GM18909 (cell line): ENCODE results near the gene NSRP1.
"Not testable (repeated sequence)": the region's sequence is repeated elsewhere in the genome, so short reads cannot be mapped to it uniquely, and the experiment has no call there.

Experiments
- ATAC-seq: cut with Tn5 transposase; IDR thresholded peaks from one replicate; pipeline ENCODE4 v1.9.1; 2021; ENCODE audit warnings: mild to moderate bottlenecking; ENCODE audit not compliant: unreplicated experiment, poor library complexity

Gene NSRP1

DNA sequence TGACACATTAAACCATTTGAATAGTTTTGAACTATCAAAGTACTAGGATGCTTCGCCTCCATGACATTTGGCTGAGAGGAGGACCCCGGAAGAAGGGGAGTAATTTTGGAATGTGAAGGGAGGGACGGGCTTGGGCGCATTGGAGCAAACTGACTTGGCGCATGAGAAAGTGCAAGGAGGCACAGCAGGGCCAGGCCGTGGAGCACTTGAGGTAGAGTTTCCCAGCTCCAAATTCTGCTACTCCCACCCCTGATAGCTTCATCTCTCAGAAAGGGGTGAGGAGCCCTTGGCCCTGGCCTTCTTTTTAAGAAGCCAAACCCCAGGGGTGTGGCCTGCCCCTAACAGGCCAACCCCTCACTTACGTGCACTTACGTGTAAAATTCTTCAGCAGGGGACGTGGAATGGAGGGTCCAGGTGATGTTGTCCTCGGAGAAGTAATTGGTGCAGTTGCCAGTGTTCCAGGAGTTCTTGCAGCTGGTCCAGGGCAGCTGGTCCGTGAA, 101.2 kb downstream of the NSRP1 start:
- ATAC-seq: no peak

DNA sequence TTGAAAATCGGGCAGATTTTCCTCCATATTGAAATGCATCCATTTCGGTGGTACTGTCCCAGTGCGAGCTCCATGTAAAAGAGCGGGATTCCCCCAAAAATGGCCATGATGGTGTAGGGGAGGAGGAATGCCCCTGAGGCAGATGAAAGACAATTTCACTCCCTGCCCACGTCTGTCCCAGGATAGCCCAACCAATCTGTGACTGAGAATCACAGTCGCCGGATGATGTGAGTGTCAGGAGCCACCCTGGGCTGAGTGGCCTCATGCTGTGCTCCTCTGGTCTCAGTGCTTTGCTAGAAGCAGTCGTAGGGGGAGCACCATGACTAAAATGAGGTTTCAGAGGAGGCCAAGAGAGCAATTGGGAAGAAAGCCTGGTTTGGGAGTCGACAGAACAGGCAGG, 102.2 kb downstream of the NSRP1 start:
- ATAC-seq: no peak

DNA sequence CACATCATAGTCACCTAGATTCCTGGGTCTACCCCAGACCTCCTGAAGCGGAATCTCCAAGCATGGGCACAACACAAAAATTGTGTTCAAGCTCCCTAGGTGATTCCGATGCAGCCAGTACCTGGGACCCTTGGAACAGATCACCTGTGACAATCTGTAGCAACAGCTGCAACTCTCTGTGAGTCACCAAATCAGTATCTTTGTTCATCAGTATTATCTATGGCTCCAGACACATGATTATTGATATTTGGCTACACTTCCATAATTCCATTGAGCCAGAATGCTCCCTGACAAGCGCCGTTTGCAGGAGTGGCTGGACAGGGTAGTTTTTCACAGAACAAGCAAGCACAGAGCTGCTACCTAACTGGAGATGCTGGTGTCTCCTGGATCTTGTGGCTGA, 102.7 kb downstream of the NSRP1 start:
- no peak for ATAC-seq

DNA sequence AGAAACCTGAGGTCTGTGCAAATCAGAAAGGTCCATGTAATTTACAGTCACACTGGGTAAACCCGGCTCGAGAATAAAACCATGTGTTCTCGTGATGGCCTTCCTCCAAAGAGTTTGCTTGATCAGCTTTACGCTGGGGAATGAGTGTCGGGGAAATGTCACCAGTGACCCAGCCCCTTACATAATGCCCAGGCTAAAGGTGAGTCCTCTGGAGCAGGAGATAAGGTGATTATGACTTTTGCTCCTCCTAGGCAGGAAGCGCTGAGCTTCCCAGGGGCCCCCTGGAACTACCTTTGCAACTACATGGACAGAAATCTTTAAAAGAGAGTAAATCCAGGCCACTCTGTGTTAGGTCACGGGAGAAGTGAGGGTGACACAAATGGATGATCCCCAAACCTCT, 103.2 kb downstream of the NSRP1 start:
- no peak for ATAC-seq

DNA sequence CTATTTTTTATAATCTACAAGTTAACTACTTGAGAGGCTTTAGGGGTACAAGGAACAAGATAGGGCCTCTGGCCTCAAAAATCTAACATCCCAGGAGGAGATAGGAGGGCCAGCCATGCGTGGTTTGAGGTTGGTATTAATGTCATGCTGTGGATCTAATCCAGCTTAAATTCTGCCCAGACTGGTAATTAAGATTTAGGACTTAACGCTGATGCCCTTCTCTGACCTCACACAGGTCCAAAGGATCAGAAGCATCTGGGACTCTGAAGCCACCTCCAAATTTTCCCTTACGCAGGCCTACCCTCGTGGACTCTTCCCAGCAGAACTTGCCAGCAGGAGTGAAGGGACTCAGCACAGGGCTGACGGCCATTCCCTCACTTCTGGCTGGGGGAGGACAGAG, 103.8 kb downstream of the NSRP1 start:
- ATAC-seq: no peak

DNA sequence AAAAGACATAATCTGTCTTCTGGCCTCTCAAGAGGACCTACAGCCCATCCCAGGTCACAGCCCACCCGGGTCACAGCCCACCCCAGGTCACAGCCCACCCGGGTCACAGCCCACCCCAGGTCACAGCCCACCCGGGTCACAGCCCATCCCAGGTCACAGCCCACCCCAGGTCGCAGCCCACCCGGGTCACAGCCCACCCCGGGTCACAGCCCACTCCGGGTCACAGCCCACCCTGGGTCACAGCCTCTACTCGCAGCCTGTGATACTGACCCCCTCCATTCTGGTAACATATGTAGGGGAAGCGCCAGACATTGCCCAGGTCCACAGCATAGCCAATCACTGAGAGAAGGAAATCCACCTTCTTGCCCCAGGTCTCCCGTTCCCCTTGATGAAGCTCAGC, 104.7 kb downstream of the NSRP1 start:
- no peak for ATAC-seq

DNA sequence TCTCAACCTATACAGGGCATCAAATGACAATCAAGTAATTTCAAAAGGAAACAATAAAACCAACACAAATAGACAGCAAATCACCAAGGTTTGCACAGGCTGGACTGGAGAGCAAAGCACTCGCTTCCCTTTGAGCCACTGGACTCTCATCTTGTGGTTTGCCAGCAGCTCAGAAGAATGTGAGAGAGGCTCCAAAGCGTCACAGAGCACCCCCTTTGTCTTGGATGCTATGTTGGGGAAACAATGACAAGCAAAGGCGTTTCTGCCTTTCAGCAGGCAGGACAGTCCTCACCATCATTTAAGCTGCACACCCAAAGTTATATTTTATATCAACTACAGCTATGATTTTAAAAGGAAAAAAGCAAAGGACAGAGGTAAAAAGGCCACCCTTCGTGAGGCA, 105.6 kb downstream of the NSRP1 start:
- no peak for ATAC-seq

DNA sequence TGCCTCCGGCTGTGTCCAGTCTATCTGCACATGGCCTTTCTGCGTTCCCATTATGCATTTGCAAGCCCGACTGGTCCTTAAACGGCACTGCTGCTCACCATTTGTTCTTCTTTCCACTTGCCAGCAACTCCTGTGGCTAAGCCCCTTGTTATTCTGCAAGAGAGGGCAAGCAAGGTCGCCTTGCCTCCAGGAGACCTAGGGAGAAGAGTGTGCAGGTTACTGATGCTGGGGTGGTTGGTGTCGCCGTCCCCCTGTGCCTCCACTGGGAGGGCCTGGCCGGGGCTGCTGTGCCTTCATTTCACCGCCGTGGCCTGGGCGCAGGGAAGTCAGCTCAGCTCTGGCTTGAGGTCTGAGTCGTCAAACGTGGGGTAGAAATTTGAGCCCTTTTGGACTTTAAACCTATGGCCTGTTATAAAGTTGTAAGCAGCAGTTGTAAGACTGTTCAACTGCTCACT, 106.1 kb downstream of the NSRP1 start:
- no peak for ATAC-seq

DNA sequence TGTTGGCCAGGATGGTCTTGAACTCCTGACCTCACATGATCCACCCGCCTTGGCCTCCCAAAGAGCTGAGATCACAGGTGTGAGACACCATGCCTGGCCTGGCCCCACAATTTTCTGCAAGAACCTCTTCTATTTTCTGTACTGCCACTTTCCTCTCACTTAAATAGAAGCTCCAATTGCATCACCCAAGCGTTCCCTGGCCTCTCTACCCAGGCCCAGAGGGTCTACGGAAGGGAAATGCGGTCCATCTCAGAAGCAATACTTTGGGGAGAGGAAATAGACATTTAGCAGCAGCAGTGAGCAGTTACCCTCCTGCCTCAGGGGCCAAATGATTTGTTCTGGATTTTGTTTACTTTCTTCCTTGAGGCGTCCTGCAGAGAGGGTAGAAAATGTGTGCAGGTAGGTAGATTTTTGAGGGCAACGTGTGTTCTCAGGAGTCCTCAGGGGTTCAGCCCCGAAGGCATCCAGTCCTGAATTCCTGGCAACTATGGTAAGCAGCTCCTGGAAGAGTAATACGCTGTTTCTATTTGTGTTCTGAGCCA, 107.9 kb downstream of the NSRP1 start:
- ATAC-seq: no peak

DNA sequence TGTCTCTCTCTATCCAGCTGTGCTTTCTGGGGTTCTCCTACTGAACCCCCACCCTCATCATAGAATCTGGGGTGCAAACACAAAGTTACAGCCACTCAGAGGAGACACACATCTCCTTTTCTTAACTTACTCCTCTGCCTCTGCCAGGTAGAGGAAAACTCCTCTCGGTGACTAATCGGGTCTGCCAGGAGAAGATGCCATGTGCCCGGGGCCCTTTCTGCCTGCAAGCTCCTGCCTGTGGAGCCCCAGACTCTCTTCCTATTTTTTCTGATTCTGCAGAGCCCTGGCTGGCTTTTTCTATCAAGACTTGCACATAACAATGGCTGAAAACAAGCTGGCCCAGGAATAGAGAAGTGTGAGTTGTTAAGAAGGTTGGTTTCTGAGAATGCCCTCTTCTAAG, 108.5 kb downstream of the NSRP1 start:
- no peak for ATAC-seq

DNA sequence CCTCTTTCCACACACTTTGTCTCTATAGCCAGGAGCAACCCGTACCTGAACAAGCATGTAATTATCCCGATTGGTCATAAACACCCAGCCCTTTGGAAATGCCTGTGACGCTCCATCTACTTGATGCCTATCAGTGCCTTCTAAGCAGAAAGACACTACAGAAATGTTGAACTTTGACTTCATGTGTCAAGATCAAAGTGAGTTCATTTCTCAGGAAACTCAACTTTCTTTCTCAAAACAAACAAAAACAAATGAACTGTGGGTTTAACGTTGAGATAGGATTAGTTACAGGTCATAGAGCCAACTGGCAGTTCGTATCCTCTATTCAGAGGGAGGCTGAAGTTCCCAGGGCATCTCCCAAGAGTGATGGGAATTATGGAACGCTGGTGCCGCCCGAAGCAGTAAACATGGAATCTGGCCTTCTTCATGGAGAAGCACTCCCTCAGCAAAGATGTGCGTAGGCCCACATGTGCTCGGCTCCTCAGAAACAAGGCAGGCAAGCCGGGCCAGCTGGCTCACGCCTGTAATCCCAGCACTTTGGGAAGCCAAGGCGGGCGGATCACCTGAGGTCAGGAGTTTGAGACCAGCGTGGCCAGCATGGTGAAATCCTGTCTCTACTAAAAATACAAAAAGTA, 109.4 kb downstream of the NSRP1 start:
- ATAC-seq: no peak

DNA sequence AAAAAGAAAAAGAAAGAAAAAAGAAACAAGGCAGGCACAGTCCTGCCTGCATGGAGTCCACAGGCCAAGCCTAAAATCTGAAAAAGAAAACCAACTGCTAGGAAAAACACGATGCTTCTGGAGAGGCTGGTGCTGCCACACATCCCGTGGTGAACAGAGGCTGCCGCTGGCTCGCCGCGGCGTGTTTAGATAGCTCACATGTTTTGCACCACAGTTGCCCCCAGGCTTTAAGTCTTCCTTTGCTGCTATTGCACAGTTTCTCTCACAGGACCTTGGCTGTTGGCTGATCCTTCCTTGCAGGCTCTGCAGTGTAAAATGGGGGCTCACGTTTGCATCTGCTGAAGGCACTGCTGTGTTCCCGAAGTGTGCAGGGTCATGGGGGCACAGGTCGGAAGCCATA, 110.3 kb downstream of the NSRP1 start:
- ATAC-seq: no peak

DNA sequence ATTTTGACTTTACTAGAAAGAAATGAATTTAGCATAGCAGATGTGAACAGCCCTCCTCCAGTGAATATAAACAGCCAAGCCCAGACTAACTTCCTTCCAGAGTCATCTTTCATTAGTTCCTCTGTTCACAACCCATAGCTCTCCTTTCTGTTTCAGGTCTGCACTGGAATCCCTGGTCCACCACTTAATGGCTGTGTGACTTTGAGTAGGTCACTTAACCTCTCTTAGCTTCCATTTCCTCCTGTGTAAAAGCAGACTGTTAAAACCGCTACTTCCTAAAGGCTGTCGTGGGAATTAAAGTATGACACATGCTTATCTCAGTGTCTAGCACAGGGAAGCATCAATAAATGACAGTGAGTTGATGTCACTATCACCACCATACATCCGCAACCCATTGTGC, 111.4 kb downstream of the NSRP1 start:
- no peak for ATAC-seq

DNA sequence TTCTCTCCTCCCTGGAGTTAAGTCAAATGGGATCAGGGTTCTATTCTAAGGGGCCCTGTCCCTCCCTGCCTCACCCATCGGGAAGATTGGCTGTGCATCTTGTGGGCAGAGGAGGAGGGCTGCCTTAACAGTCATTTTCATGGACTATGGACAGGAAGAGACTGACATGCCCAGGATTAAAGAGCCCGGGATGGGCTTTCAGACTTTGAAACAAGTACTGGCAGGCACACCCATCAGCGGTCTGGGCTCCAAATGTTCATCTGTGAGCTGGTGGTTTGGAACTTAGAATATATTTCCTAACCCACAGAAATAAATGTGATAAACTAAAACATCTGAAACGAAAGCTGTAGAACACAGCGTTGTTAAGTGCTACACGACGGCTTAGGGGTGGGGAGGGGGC, 112.4 kb downstream of the NSRP1 start:
- no peak for ATAC-seq

DNA sequence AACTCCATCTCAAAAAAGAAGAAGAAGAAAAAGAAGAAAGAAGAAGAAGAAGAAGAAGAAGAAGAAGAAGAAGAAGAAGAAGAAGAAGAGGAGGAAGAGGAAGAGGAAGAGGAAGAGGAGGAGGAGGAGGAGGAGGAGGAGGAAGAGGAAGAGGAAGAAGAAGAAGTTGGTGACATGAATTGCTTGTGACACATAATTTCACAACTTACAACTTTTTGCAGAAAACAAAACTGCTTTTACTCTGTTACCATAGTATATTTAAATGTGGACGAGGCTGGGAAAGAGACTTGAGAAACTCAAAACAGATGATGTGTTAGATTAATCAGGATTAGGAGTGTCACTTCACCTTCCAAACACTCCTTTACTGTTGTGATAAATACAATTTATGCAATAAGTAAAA, 113.4 kb downstream of the NSRP1 start:
- not testable (repeated sequence) for ATAC-seq

DNA sequence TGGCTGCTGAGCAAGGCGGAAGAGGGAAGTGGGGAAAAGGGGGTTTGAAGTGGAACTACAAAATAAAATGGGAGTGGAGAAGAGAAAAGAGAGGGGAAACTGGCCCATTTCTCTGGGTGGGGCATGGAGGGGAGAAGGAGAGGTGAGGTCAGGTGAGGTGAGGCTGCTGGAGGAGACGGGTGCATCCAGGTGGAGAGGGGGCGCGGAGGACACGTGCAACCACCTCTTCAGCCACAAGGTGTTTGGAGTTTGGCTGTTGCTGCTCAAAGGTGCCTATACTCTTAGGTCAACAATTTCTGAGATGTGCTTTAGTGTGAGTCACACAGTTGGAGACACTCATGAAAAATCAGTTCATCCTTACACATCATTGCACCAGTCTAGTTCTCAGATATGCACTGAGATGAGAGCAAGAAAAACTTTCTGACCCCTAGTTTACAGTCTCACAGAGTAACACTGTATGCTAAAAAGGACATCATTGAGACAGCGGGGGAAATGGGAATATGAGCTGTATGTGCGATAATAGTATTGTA, 114.0 kb downstream of the NSRP1 start:
- ATAC-seq: no peak

DNA sequence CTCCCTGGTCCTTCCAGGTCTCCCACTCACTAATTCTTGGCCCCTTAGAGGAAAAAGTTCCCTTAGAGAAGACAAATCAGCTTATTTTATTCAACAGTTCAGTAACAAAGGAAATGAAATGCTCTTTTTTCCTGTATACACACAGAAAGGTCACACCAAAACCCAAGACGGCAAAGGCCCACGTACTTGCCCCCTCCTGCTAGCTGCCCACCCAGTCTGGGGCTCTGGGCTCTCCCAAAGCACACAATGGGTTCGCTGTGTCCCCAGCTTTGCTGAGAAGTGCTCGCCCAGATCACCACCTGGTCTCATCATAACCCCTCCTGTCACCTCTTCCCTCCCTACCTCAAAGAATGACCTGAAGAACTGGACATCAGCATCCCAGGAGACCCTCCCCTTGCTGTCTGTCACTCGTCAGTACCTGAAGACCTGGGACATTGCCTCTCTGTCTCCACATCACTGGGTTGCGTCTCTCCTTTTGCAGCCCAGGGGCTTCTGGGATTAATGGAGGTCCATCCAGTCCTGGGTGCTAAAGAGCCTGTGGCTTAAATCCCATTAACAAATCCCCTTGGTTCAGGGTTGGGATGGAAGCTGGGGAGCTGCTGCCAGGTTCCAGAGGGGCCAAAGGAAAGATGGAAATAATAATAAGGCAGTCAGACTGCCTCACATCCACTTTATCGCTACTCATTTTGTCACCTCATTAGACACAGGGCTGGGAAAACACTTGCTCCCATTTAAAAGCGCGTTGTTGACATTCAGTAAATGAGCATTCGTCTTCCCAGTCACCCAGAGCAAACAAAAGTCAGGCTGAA, 115.6 kb downstream of the NSRP1 start:
- ATAC-seq: no peak

DNA sequence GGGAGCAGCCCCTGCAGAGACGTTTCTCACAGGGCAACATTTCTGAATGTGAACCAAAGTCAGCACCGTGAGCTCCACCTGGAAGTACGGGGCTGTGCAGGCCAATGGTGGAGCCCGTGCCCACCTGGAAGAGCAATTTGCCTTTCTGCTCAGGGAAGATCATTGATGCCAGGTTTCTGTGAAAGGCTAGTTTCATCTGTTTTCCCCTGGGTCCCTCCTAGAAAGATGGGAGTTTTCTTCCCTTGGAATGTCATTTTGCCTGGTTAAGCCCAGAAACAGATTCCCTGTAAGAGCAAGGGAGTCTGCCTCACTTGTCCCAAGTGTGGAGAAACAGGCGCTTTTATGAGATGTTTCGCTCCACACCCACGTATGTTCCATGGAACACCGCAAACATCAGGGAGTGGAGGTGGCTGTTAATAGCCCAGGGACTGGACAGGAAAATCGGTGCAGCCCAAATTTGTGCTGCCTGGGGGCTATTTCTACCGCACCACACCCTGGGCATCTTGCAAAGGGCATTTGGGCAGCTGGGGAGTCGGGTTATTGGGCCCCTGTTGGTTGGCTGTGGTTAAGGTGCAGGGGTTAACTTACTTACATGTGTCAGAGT, 116.3 kb downstream of the NSRP1 start:
- no peak for ATAC-seq

DNA sequence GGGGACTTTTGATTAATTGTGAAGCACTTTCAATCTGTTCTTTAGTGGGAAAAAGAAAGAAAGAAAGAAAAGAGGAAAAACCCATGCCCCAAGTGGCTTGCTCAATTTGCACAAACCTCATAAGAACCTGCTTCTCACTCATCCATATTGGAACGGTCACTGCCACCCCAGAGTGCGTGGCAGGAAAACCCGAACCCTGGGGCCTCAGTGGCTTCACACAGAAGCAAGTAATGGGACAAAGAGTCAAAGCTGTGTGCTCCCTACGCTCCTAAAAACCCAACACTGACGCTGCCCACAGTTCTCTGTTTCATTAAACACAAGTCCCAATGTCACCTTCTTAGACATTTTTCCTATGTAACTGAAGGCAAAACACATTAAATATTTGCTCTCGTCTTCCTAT, 117.7 kb downstream of the NSRP1 start:
- no peak for ATAC-seq

DNA sequence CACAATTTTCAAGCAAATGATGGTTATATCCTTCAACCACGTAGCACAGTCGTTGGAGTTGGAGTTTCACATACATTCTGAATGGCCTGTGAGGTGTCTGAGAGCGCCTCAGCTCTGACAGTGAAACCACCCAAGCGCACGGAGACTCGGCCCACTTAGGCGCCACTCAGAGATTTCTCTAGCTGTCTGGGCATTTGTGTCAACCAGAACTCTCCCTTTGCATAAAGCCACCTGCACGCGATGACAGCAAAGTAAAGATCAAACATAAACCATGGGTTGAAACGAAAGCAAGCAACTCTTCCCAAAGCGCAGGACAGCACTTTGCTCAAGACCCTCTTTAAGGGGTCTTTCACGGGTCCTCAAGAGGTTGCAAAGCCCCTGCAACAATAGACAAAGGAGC, 118.3 kb downstream of the NSRP1 start:
- no peak for ATAC-seq
